HepG2 (cell line): Measurements from ENCODE around the gene PPFIA4. TPM values are rescaled to one million over a fixed set of nuclear protein-coding genes. Genes with fewer than 3 reads are reported as not detected.
A peak's percentile ranks its signal among the peaks of the same experiment; 100 is the strongest.

Source experiments
- ATAC-seq: fragments of 200-7000 bp; cut with Tn5 transposase; 3 replicates; pipeline ENCODE4 v1.9.1; 2020; ENCODE audit warnings: mild to moderate bottlenecking, moderate library complexity
- BruUV-seq: library from RNA; stranded (reverse); fragments of 400-500 nt; replicated peaks from 2 replicates; lab custom pipeline; 2021; lab: Mats Ljungman, UMichigan
- CTCF ChIA-PET: fragments of 300-600 bp; formaldehyde crosslinking; extraction: SDS; loops from one replicate; lab custom pipeline; 2021; ENCODE audit warnings: low total read pairs, inconsistent platforms, low intra/inter-chr PET ratio; lab: Yijun Ruan, JAX
- POLR2A ChIA-PET: fragments of 350-600 bp; sonication (Branson Sonifier 250); formaldehyde crosslinking; loops from one replicate; lab custom pipeline; 2020; ENCODE audit warnings: antibody characterized with exemption, inconsistent platforms; lab: Yijun Ruan, JAX
- DNase-seq: peaks from one replicate; pipeline ENCODE4 v3.0.0-alpha.2; 2015; ENCODE audit warnings: low spot score
- FAIRE-seq: peaks from 3 replicates; lab custom pipeline; 2011; peaks lifted over from hg19 to GRCh38; lab: Jason Lieb, UNC
- H2AFZ ChIP-seq: one replicate; pipeline ENCODE4 v1.6.1; 2011; ENCODE audit warnings: low read length, inconsistent platforms
- H3K27ac ChIP-seq: fragments of 300-600 bp; 3 replicates; pipeline ENCODE4 v1.8.0; 2011; ENCODE audit warnings: mixed run types, mild to moderate bottlenecking, mixed read lengths, low read length, inconsistent platforms; ENCODE audit not compliant: insufficient read depth; ENCODE audit errors: extremely low read length
- H3K27me3 ChIP-seq, 2 experiments: fragments of 200-600 bp in 1 of 2; 2 replicates in 1 of 2; 3 replicates in 1 of 2; pipeline versions ENCODE4 v1.6.0 to v1.8.0; 2011; ENCODE audit warnings: low read length in 2 of 2, mild to moderate bottlenecking in 2 of 2, moderate library complexity in 2 of 2, inconsistent platforms in 1 of 2; ENCODE audit not compliant: insufficient read depth in 2 of 2, control insufficient read depth in 1 of 2
- H3K36me3 ChIP-seq, 2 experiments: fragments of 200-600 bp in 1 of 2; replicated peaks in 1 of 2; 2 replicates in 1 of 2; 3 replicates in 1 of 2; pipeline versions ENCODE4 v1.5.1 to v1.8.0; 2011; ENCODE audit warnings: low read length in 2 of 2, inconsistent platforms in 1 of 2; ENCODE audit not compliant: insufficient read depth in 2 of 2, control insufficient read depth in 1 of 2
- H3K4me1 ChIP-seq: 2 replicates; pipeline ENCODE4 v1.5.1; 2012; ENCODE audit warnings: low read length, inconsistent platforms; ENCODE audit not compliant: insufficient read depth
- H3K4me2 ChIP-seq: 2 replicates; pipeline ENCODE4 v1.6.0; 2011; ENCODE audit warnings: low read depth, low read length, inconsistent platforms
- H3K4me3 ChIP-seq, 3 experiments: fragments of 200-600 bp in 1 of 3; sonication (generic), shearing (Covaris generic) in 1 of 3; replicated peaks in 1 of 3; 2 replicates each; pipeline ENCODE4 v1.5.1; 2011 to 2016; ENCODE audit warnings: low read length in 3 of 3, inconsistent platforms in 2 of 3, low read depth in 2 of 3, mild to moderate bottlenecking in 2 of 3, control low read depth in 1 of 3, mixed read lengths in 1 of 3; ENCODE audit not compliant: insufficient read depth in 1 of 3
- H3K79me2 ChIP-seq: one replicate; pipeline ENCODE4 v1.6.1; 2011; ENCODE audit warnings: low read length, inconsistent platforms; ENCODE audit not compliant: insufficient read depth
- H3K9ac ChIP-seq: 2 replicates; pipeline ENCODE4 v1.6.0; 2011; ENCODE audit warnings: mild to moderate bottlenecking, low read depth, low read length, inconsistent platforms; ENCODE audit not compliant: insufficient read depth
- H3K9me3 ChIP-seq: 2 replicates; pipeline ENCODE4 v1.5.1; 2012; ENCODE audit warnings: mild to moderate bottlenecking, low read length
- H4K20me1 ChIP-seq: 2 replicates; pipeline ENCODE4 v1.6.0; 2011; ENCODE audit warnings: inconsistent platforms, mild to moderate bottlenecking, low read length, moderate library complexity; ENCODE audit not compliant: insufficient read depth
- GABPA ChIP-seq, 2 experiments: IDR thresholded peaks; 2 replicates each; pipeline ENCODE4 v1.6.1; 2011 to 2016; ENCODE audit warnings: low read depth in 2 of 2, low read length in 1 of 2, missing biosample characterization in 1 of 2, missing genetic modification characterization in 1 of 2
- NR2C2 ChIP-seq: sonication (generic); formaldehyde crosslinking; IDR thresholded peaks from 2 replicates; pipeline ENCODE4 v1.4.0; 2020; ENCODE audit warnings: missing genetic modification reagents, mild to moderate bottlenecking, moderate library complexity, borderline replicate concordance
- WGBS: methylation state at CpG from one replicate; pipeline ENCODE4 v1.1.6; 2017; ENCODE audit warnings: low lambda C conversion rate; 5-methylcytosine and 5-hydroxymethylcytosine counted together
- in situ Hi-C: cut with HindIII; loops from 2 replicates; pipeline ENCODE4 v1.10.0; 2017; ENCODE audit warnings: low pct_unique_long_range_greater_than_20kb; ENCODE audit not compliant: extremely low pct_ligation_motif_present
- intact Hi-C: fragments of 100-400 bp; cut with micrococcal nuclease; formaldehyde crosslinking; loops from one replicate; pipeline ENCODE4 v1.10.0; 2022; ENCODE audit not compliant: unreplicated experiment
- polyA plus RNA-seq, 8 experiments: library from polyadenylated mRNA; depleted of rRNA in 3 of 8; stranded (reverse) in 7 of 8; unstranded in 1 of 8; fragments of >200 nt; fragmentation: Illumina TruSeq in 4 of 8; extraction: Trizol in 4 of 8; gene quantifications; 2 replicates each; pipeline versions ENCODE4 v1.2.1 to v1.2.3, GENCODE V29; 2011 to 2016; ENCODE audit warnings: low read depth in 4 of 8, missing spikeins in 1 of 8, mixed read lengths in 1 of 8; ENCODE audit not compliant: insufficient read depth in 1 of 8
- total RNA-seq, 5 experiments: library from RNA; depleted of rRNA; stranded (reverse); fragments of >200 nt; fragmentation: Illumina TruSeq; extraction: Trizol; gene quantifications; 2 replicates each; pipeline ENCODE4 v1.2.3, GENCODE V29; 2016; ENCODE audit warnings: low read depth in 1 of 5
- TF ChIP-seq, protein P1 (sequence below): sonication (generic); formaldehyde crosslinking; IDR thresholded peaks from 2 replicates; pipeline ENCODE4 v1.4.0; 2020; ENCODE audit warnings: mild to moderate bottlenecking, missing genetic modification reagents

PPFIA4 gene
- total and polyA plus RNA-seq, 2 of the 13 experiments (the other 11 are each of a cell fraction or from before 2014, with no cell fraction given) = 6.4 TPM; not detected in 1

DNA sequence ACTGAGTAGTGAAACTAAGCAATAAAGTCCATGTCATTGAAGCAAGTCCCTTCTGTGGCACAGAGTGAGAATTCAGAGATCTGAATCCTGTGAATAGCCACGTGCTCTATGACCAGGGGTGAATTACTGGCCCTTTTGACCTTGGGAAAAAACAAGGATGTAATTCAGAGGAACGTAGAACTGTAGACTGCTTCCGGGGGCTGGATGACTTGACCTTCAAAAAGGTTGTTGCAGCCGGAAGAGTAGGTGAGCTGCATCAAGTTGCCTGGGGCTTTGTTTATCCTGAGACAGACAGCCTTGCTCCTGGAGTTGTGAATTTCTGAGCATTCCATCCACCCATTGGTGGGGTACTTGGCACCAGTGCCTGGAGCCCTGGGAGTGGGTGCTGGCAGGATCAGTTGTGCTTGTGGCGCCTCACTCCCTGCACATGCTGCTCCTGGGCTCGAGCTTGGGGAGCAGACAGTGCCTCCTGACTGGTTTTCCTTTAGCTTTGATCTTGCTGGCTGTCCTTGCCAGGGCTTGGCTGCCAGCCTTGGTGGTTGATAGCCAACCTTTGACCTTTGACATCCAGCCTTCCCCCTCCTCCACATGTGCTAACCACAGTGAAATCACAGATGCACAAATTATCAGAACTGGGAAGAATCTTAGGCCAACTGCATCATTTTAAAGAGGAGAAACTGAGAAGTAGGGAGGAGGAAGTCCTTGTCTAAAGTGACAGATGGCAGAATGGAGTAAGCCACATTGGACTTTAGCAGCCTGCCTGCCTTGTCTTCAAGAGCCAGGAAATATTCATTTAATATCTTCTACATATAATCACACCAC lies 75.7 kb downstream of the PPFIA4 start:
- no TSS peak for BruUV-seq
- Histone ChIP-seq H3K4me2 (no peak overlapping the region), H3K27ac (no peak overlapping the region), H3K9ac (no peak overlapping the region), H3K9me3 (no peaks in the 10 kb centered on the region), H4K20me1 (no peaks in the 10 kb centered on the region), H3K4me1 (peaks cover 8% of the 10 kb centered on the region), H3K27me3 (peaks cover 2% of the 10 kb centered on the region in 2 experiments; a peak in 2 of 5 replicates), H3K4me3 (no peak overlapping the region), H3K79me2 (no peaks in the 10 kb centered on the region), H2AFZ (no peak overlapping the region), H3K36me3 (no peaks in the 10 kb centered on the region)
- no peak for DNase-seq
- WGBS = 15% methylated on average over 5 of the region's 6 CpGs
- in situ Hi-C loops (no loop called here), intact Hi-C loops (no loop called here)
- no peak for FAIRE-seq
- ChIA-PET CTCF (no interaction called here), POLR2A (no interaction called here)
- no peak for ATAC-seq
- TF ChIP-seq GABPA (IDR thresholded peaks at IDR 0.05; ENCODE audit: low read depth, low read length) = no peak
- peak; percentile 64; the same call in 1 of the 2 replicates for TF ChIP-seq GABPA (CRISPR knock-in tag; IDR thresholded peaks at IDR 0.05; ENCODE audit: low read depth)
- TF ChIP-seq NR2C2 (CRISPR knock-in tag) = peak; percentile 55; the same call in 1 of the 2 replicates
- TF ChIP-seq, protein P1, sequence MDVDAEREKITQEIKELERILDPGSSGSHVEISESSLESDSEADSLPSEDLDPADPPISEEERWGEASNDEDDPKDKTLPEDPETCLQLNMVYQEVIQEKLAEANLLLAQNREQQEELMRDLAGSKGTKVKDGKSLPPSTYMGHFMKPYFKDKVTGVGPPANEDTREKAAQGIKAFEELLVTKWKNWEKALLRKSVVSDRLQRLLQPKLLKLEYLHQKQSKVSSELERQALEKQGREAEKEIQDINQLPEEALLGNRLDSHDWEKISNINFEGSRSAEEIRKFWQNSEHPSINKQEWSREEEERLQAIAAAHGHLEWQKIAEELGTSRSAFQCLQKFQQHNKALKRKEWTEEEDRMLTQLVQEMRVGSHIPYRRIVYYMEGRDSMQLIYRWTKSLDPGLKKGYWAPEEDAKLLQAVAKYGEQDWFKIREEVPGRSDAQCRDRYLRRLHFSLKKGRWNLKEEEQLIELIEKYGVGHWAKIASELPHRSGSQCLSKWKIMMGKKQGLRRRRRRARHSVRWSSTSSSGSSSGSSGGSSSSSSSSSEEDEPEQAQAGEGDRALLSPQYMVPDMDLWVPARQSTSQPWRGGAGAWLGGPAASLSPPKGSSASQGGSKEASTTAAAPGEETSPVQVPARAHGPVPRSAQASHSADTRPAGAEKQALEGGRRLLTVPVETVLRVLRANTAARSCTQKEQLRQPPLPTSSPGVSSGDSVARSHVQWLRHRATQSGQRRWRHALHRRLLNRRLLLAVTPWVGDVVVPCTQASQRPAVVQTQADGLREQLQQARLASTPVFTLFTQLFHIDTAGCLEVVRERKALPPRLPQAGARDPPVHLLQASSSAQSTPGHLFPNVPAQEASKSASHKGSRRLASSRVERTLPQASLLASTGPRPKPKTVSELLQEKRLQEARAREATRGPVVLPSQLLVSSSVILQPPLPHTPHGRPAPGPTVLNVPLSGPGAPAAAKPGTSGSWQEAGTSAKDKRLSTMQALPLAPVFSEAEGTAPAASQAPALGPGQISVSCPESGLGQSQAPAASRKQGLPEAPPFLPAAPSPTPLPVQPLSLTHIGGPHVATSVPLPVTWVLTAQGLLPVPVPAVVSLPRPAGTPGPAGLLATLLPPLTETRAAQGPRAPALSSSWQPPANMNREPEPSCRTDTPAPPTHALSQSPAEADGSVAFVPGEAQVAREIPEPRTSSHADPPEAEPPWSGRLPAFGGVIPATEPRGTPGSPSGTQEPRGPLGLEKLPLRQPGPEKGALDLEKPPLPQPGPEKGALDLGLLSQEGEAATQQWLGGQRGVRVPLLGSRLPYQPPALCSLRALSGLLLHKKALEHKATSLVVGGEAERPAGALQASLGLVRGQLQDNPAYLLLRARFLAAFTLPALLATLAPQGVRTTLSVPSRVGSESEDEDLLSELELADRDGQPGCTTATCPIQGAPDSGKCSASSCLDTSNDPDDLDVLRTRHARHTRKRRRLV (CRISPR knock-in tag) = no peak
